Measurements from ENCODE around the gene PRKG1.

- no peak for TF ChIP-seq CTCF (IDR thresholded peaks at IDR 0.05)
- TF ChIP-seq TEAD1 (CRISPR knock-in tag; IDR thresholded peaks at IDR 0.05): no peak
- TF ChIP-seq HMGA2 (CRISPR knock-in tag; IDR thresholded peaks at IDR 0.05): no peak
- no peak for TF ChIP-seq JAZF1 (CRISPR knock-in tag; IDR thresholded peaks at IDR 0.05)
- no peak for TF ChIP-seq USF2 (CRISPR knock-in tag; IDR thresholded peaks at IDR 0.05)
- no peak for TF ChIP-seq STAT6 (CRISPR knock-in tag; conservative IDR thresholded peaks at IDR 0.05; ENCODE audit: low read depth)
- TF ChIP-seq KAT7 (CRISPR knock-in tag; IDR thresholded peaks at IDR 0.05; ENCODE audit: borderline replicate concordance): no peak
- TF ChIP-seq MAX (CRISPR knock-in tag; IDR thresholded peaks at IDR 0.05): no peak
Measured at GRCh38 chr10:52220947-52221346, 1146.7 kb downstream of the PRKG1 start.

All from WTC11 (cell line).